ENCODE data around the gene AKT1S1. TPM values are rescaled to one million over a fixed set of nuclear protein-coding genes. Genes with fewer than 3 reads are reported as not detected.

AKT1S1 gene
- total RNA-seq, 2 experiments from 2014 or later = 17.3 to 19.9 TPM

DNA sequence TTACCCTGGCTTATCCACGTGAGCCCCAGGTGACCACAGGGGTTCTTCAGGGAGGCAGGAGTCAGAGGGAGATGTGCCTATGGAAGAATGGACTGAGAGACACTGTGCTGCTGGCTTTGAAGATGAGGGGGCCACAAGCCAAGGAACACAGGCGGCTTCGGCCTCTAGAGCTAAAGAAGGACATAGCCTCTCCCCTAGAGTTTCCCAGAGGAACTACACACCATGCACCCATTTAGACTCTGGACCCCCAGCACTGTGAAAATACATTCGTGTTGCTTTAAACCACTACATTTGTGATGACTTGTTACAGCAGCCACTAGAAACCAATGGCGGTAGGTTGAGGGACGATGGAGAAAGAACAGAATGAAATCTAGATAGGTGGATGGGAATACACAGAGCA is 38.1 kb upstream of the AKT1S1 start:
- Mint-ChIP-seq H3K4me3 (no peak overlapping the region), H3K27me3 (no peaks in the 10 kb centered on the region), H3K4me1 (peaks cover 19% of the 10 kb centered on the region), H3K27ac (peak overlapping the region; percentile 42), H3K36me3 (peaks cover 36% of the 10 kb centered on the region), H3K9me3 (no peaks in the 10 kb centered on the region)
- DNase-seq = no peak
- POLR2A ChIA-PET = interaction anchor here (0.6 kb wide), 1 partner anchor 11 kb away, joined by 8 read pairs; no protein-coding TSS in a partner anchor
- ATAC-seq (ENCODE audit: low read depth) = no peak

DNA sequence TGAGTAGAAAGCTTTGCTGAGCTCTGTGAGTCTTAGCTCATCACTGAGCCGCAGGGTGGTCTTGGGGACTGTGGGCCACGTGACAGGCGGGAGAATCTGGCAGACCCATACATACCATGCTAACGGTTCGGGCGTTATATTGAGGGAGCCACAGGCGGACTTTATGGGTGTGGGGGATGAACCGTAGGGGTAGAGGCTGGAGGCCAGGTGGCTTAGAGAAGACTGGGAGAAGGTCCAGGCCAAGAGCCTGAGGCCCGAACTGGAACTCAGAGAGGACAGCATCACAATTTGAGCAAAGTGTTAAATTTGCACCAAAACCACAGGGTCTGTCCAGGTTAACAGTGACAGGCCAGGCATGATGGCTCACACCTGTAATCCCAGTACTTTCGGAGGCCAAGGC is 36.6 kb upstream of the AKT1S1 start:
- Mint-ChIP-seq H3K9me3 (no peaks in the 10 kb centered on the region), H3K36me3 (peaks cover 38% of the 10 kb centered on the region), H3K4me3 (no peak overlapping the region), H3K4me1 (peaks cover 16% of the 10 kb centered on the region), H3K27me3 (no peaks in the 10 kb centered on the region), H3K27ac (peak overlapping the region; percentile 13)
- DNase-seq (no peak), ATAC-seq (ENCODE audit: low read depth) (no peak)
- POLR2A ChIA-PET = no interaction called here

DNA sequence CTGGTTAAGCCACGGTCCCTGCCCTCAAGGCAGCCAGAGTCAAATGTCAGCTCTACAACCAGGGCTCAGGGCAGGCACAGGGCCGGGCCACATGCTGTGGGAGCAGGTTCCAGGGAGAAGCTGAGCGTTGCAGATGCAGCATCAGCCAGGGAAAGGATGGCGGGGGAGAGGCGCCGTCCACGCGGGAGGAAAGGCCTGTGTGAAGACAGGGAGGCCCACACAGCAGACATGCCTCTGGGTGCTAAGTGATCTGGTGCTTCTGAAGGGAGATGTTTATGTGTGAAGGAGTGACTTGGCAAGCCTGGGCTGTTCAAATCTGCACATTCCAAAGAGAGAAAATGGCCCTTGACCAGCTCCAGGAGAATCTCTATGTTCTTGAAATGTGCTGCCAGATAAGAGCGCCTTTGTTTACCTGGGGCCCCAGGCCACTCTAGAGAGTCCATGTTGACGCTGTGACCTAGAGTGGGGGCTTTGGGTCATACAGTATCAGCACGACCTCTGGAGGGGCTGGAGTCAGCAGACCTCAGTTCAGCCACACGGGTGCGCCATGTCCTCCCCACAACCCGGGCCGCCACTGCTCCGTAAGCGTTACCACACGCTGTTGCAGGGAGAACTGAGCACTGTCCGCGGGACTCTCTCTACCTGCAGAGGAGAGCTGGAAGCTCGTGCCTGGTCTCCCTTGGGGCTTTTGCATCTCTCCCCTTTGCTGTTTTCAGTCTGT is 36.0 kb upstream of the AKT1S1 start:
- Mint-ChIP-seq H3K27me3 (no peaks in the 10 kb centered on the region), H3K4me3 (no peak overlapping the region), H3K9me3 (no peaks in the 10 kb centered on the region), H3K36me3 (peaks cover 39% of the 10 kb centered on the region), H3K4me1 (peaks cover 16% of the 10 kb centered on the region), H3K27ac (peak overlapping the region; percentile 13)
- POLR2A ChIA-PET = no interaction called here
- ATAC-seq (ENCODE audit: low read depth) = no peak
- no peak for DNase-seq

DNA sequence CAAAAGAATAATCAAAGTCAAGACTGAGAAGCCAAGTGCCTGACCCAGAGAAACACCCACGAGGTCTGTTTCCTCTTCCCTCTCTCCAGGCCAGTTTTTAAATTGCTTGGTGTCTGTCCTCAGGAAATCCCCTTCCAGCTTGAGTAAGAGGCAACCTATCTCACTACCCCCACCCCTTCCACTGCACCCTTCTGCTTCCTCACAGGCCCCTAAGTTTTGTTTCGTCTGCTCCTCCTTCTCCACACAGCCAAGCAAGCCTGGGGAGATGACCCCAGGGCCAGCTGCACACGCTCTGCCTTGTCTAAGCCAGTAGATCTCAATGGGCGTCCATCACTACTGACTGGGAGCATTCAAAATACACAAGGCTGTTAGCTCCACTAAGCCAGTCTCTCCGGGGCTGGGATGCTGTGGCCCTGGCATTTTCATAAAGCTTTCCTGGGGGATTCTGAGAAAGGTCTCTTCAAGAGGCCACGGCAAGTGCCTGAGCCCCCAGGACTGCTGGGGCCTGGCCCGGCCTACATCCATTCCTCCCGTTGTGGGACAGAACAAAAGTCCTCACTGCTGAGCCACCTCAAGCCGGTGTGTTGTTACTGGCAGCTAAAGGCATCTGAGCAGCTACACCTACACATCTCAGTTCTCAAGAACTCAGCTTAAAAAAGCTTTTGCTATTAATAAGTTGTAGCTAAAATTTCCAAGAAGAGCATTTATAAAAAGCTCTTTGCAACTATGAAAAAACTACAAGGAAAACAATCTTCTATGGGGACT is 34.4 kb upstream of the AKT1S1 start:
- H3K27me3 Mint-ChIP-seq = no peaks in the 10 kb centered on the region
- ATAC-seq (ENCODE audit: low read depth) = no peak
- peaks cover 37% of the 10 kb centered on the region for H3K36me3 Mint-ChIP-seq
- no peak for DNase-seq
- no peaks in the 10 kb centered on the region for H3K9me3 Mint-ChIP-seq
- H3K27ac Mint-ChIP-seq = peak overlapping the region; percentile 65
- H3K4me3 Mint-ChIP-seq = no peak overlapping the region
- POLR2A ChIA-PET = interaction anchor here (1.0 to 1.5 kb wide), 3 partner anchors 10 to 20 kb away, joined by 3 to 10 read pairs (median 3); partner anchors contain the start of genes ATF5 and NUP62
- H3K4me1 Mint-ChIP-seq = peaks cover 16% of the 10 kb centered on the region

DNA sequence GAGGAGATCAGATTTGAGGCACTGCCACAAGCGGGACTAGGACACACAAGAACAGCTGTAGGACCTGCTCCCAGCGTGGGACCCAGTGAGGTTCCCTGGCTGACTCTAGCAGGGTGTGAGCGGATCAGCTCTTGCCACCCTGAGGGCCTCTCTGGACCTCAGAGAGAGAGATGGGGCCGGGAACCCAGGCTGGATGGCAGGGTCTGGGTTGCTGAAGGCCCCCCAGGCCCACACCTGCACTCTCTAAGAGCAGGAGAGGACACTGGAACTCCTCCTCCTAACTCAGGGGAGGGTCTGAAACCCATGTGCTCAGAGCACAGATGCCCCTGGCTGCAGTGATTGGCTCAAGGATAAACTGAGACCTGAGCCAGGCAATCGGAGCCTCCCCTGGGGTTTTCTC is 33.0 kb upstream of the AKT1S1 start:
- Mint-ChIP-seq H3K27me3 (no peaks in the 10 kb centered on the region), H3K4me1 (peaks cover 20% of the 10 kb centered on the region), H3K36me3 (peaks cover 39% of the 10 kb centered on the region), H3K4me3 (no peak overlapping the region), H3K9me3 (no peaks in the 10 kb centered on the region), H3K27ac (no peak overlapping the region)
- DNase-seq (no peak), ATAC-seq (ENCODE audit: low read depth) (no peak)
- POLR2A ChIA-PET = interaction anchor here (0.7 kb wide), 1 partner anchor 10 kb away, joined by 3 read pairs; no protein-coding TSS in a partner anchor

DNA sequence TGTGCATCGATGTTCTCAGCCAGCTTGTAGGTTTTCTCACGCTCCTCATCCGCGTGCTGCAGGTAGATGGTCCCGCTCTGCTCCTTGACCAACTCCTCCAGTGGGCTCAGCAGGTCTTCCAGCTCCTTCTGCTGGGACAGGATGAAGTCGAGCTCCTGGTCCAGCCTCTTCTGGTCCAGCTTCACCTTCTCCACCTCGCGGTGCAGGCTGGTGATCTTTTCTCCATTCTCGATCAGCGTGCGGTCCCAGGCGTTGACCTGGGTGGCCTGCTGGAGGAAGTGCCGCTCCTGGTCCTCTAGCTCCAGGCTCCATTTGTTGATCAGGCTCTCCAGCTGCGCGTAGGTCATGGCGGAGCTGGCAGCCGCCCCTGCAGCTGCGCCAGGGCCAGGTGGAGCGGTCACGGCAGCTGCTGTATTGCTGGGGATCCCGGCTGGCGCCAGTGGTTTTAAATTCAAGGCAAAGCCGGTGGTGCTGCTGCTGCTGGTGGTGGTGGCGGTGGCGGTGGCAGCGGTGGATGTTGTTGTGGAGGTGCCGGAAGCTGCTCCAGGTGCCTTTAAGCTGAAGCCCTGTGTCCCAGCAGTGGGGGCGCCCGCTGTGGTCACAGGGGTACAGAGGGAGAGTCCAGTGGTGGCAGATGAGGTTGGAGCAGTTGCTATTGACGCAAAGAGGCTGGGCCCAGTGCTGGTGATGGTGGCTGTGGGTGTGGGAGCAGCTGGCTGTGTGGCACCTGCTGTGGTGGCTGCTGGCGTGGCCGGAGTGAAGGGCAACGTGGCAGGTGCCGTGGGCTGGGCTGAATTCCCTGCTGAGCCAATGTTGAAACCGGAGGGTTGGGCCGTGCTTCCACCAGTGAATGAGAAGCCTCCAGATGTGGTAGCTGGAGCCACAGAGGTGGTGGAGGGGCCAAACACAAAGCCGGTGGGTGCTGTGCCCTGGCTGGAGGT is 31.6 kb upstream of the AKT1S1 start:
- Mint-ChIP-seq H3K4me3 (no peak overlapping the region), H3K27ac (peak overlapping the region; percentile 6), H3K4me1 (peaks cover 19% of the 10 kb centered on the region), H3K36me3 (peaks cover 34% of the 10 kb centered on the region), H3K27me3 (no peaks in the 10 kb centered on the region), H3K9me3 (no peaks in the 10 kb centered on the region)
- POLR2A ChIA-PET = interaction anchor here (1.4 kb wide), 1 partner anchor 20 kb away, joined by 7 read pairs; the partner anchor contains the start of genes ATF5 and NUP62
- DNase-seq (no peak), ATAC-seq (ENCODE audit: low read depth) (no peak)

DNA sequence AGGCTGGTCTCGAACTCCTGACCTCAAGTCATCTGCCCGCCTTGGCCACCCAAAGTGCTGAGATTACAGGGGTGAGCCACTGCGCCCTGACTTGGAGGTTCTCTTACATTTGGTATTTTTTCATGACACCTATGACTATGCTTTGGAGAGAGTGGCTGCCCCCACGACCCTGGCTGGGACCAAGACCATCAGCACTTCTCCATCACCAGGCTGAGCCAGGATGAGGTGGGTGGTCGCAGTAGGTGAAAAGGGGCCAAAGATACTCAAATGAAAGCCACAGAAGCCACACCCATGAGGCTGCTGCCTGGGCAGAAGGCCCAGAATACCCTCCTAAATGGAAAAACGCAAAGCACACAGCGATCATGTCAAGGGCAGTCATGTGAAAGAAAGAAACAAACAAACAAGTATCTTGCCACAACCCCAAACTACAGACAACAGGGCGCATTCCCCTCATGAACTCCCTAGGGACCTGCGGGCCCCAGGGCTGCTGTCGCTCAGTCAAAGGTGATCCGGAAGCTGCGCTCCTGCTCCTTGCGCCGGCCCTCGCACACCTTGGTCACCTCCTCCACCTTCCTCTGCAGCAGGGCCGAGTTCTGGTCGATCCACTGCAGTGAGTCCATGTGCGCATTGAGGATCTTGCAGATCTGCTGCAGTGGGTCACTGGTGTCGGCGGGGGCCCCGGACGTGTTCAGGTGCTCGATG is 30.7 kb upstream of the AKT1S1 start:
- Mint-ChIP-seq H3K9me3 (no peaks in the 10 kb centered on the region), H3K4me3 (no peak overlapping the region), H3K27ac (peak overlapping the region; percentile 6), H3K36me3 (peaks cover 32% of the 10 kb centered on the region), H3K4me1 (peaks cover 17% of the 10 kb centered on the region), H3K27me3 (no peaks in the 10 kb centered on the region)
- DNase-seq (no peak), ATAC-seq (ENCODE audit: low read depth) (no peak)
- POLR2A ChIA-PET = no interaction called here

DNA sequence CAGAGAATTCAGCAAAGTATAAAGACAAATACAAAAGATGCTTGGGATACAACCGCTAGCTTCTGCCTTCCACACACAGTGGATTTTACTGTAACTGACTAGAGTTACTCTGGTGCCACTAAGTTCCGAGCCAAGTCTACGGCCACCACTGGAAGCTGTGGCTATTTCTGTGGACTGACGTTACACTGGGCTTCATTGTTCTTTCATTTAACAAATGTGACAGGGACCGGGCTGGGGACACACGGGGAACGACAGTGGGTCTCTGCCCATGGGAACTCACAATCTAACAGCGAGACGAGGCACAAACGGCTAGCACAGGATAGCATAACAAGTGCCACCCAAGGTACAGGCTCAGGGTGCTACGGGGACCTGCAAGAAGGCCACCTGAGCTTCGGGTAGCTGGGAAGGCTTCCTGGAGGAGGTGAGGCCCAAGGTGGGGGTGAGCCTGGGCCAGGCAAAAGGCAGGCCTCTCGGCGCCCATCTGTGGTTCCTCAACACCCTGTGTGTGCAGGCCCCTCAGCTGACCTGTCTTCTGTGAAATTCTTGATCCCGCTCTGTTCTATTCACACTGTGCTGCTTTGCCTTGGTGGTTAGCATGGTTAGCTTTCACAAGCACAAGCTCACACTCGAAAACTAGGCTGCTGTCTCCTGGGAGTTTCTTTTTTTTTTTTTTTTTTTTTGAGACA is 29.9 kb upstream of the AKT1S1 start:
- H3K4me1 Mint-ChIP-seq = peaks cover 17% of the 10 kb centered on the region
- no peaks in the 10 kb centered on the region for H3K9me3 Mint-ChIP-seq
- H3K27ac Mint-ChIP-seq = no peak overlapping the region
- H3K4me3 Mint-ChIP-seq = no peak overlapping the region
- ATAC-seq (ENCODE audit: low read depth) (no peak), DNase-seq (no peak)
- no peaks in the 10 kb centered on the region for H3K27me3 Mint-ChIP-seq
- POLR2A ChIA-PET = interaction anchor here (0.7 kb wide), 2 partner anchors 9 to 26 kb away, joined by 3 read pairs; no protein-coding TSS in a partner anchor
- peaks cover 30% of the 10 kb centered on the region for H3K36me3 Mint-ChIP-seq

DNA sequence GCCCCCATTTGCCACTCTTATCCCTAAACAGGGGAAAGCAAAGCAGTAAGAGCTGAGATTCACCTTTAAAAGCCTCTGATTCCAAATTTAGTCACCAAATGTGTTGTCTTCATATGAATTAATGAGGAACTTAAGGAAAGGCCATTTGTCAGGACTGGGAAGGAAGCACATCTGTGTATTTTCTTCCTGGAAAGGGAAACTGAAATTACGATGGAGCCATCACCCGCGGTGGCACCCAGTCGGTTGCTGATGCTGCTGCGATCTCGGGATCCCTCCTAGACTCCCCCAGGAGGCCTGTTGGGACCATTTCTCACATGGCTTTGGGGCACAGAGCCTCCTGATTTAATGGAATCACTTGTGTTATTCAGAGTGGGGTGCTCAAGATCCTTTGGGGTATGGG is 27.0 kb upstream of the AKT1S1 start:
- peaks cover 25% of the 10 kb centered on the region for H3K36me3 Mint-ChIP-seq
- no peaks in the 10 kb centered on the region for H3K9me3 Mint-ChIP-seq
- POLR2A ChIA-PET = no interaction called here
- H3K4me3 Mint-ChIP-seq = no peak overlapping the region
- peaks cover 14% of the 10 kb centered on the region for H3K4me1 Mint-ChIP-seq
- no peak overlapping the region for H3K27ac Mint-ChIP-seq
- no peak for DNase-seq
- H3K27me3 Mint-ChIP-seq = no peaks in the 10 kb centered on the region
- ATAC-seq (ENCODE audit: low read depth) = no peak

DNA sequence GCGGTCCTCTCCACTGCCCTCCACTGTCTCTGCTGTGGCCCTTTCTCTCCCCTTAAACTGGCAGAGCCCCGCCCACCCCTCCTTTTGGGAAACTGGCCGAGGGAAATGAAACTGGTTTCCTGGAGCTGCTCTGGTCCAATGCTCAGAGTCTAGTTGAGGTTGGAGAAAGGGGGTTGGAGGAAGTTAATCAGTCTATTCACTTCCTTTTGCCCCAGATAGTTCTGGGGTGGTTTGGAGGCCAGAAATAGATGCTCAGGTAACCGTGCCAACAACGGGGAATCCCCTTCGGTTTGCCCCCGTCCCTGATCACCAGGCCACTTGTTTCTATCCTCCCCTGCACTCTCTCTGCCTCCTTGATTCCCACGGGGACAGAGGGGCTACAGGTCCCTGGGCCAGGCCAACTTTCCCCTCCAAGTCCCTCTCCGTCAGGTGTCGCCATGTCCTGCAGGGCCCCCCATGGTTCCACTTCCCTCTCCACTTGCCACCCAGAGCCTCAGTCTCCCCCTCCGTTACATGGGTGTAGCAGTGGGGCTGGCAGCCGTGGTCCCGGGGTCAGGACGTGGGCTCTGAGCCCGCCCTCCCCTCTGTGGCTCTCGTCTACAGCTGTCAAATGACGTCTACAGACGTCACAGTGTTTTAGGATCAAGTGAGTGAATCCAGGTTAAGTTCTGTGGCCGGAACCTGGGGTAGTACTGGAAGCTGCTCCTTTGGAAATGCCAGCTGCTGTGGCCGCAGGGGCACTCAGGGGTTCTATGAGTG is 19.9 kb upstream of the AKT1S1 start, which contains the start of gene IL4I1:
TSS of gene IL4I1 (minus strand) at position 25 of the 759 bp plus-strand sequence. CDS start 727 bp downstream, outside the sequence.
- DNase-seq (peak; percentile 49), ATAC-seq (ENCODE audit: low read depth) (peak; percentile 68)
- peak within 1 kb of the TSS; percentile 91 for H3K27ac Mint-ChIP-seq
- H3K36me3 Mint-ChIP-seq = no peaks in the 10 kb centered on the region
- POLR2A ChIA-PET = interaction anchor here (0.6 to 2.7 kb wide), 6 partner anchors 10 to 1429 kb away, joined by 3 to 17 read pairs (median 6); partner anchors contain the start of genes AKT1S1, ATF5, NUP62 and TBC1D17
- H3K27me3 Mint-ChIP-seq = no peaks in the 10 kb centered on the region
- no peaks in the 10 kb centered on the region for H3K9me3 Mint-ChIP-seq
- peaks cover 24% of the 10 kb centered on the region for H3K4me1 Mint-ChIP-seq
- peak within 1 kb of the TSS; percentile 80 for H3K4me3 Mint-ChIP-seq

DNA sequence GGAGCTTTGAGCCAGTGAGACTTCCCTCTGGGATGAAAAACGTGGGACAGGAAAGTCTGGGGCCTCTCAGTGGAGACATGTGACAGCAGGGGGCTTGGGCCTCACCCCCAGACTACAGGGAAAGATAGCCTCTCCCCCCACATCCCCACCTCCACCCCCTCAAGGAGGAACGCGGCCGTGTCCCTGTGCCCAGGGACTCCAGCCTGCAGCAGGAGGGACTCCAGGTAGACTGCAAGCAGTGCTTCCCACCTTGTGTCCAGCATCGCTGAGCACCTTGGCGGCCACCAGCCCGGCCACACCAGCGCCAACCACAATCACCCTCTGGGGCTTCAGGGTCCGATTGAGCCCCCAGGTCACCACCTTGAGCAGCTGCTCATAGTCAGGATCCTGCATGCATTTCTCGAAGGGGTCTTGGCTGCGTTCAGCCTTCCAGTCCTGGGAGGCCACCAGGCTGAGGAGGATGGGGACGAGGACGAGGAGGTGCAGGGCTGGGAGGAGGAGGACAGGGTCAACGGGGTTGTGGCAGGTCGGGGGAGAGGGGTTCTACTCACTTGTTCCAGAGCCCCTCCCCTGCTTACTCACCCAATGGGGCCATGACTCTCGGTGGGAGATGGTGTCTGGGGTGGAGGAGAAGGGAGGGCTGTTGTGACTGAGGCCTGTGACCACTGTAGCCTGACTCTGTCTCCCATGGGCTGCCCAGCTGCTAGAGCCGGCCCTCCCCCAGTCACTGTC is 18.6 kb upstream of the AKT1S1 start:
- Mint-ChIP-seq H3K4me1 (peaks cover 24% of the 10 kb centered on the region), H3K9me3 (no peaks in the 10 kb centered on the region), H3K27ac (peak overlapping the region; percentile 91), H3K4me3 (no peak overlapping the region), H3K27me3 (no peaks in the 10 kb centered on the region), H3K36me3 (no peaks in the 10 kb centered on the region)
- DNase-seq (no peak), ATAC-seq (ENCODE audit: low read depth) (no peak)
- POLR2A ChIA-PET = interaction anchor here (1.6 to 2.7 kb wide), 3 partner anchors 18 to 33 kb away, joined by 4 to 17 read pairs (median 9); partner anchors contain the start of genes AKT1S1, ATF5, NUP62 and TBC1D17
